ENCODE measurements around the gene BMS1.
"Not testable (repeated sequence)": the region's sequence is repeated elsewhere in the genome, so short reads cannot be mapped to it uniquely, and the experiment has no call there.

The BMS1 gene

GRCh38 chr10:42801135-42801534 is 18.5 kb downstream of the BMS1 start:
- DNase-seq: no peak

GRCh38 chr10:42802876-42803275 is 20.3 kb downstream of the BMS1 start:
- no peak for DNase-seq

GRCh38 chr10:42809676-42810075 is 27.1 kb downstream of the BMS1 start:
- no peak for DNase-seq

- no peak for DNase-seq
Measured at GRCh38 chr10:42812028-42812427, 29.4 kb downstream of the BMS1 start.

- DNase-seq: not testable (repeated sequence)
Measured at GRCh38 chr10:42813989-42814687, 31.5 kb downstream of the BMS1 start.

- DNase-seq: not testable (repeated sequence)
Measured at GRCh38 chr10:42816334-42816733, 33.7 kb downstream of the BMS1 start.

- no peak for DNase-seq
Measured at GRCh38 chr10:42816912-42817311, 34.3 kb downstream of the BMS1 start.

GRCh38 chr10:42817417-42817816 is 34.8 kb downstream of the BMS1 start:
- DNase-seq: not testable (repeated sequence)

- DNase-seq: not testable (repeated sequence)
Measured at GRCh38 chr10:42826759-42827158, 44.2 kb downstream of the BMS1 start.

- no peak for DNase-seq
Measured at GRCh38 chr10:42827201-42827600, 44.6 kb downstream of the BMS1 start.

- not testable (repeated sequence) for DNase-seq
Measured at GRCh38 chr10:42828391-42828790, 45.8 kb downstream of the BMS1 start.

GRCh38 chr10:42830237-42830636 is 47.6 kb downstream of the BMS1 start:
- DNase-seq: no peak

- no peak for DNase-seq
Measured at GRCh38 chr10:42836096-42836495, 53.5 kb downstream of the BMS1 start.

- DNase-seq: no peak
Measured at GRCh38 chr10:42836771-42837468, 54.3 kb downstream of the BMS1 start.

- DNase-seq: not testable (repeated sequence)
Measured at GRCh38 chr10:42844810-42845209, 62.2 kb downstream of the BMS1 start.

GRCh38 chr10:42847261-42847660 is 64.7 kb downstream of the BMS1 start:
- DNase-seq: not testable (repeated sequence)

- DNase-seq: no peak
Measured at GRCh38 chr10:42850931-42851330, 68.3 kb downstream of the BMS1 start.

- no peak for DNase-seq
Measured at GRCh38 chr10:42859256-42859655, 76.7 kb downstream of the BMS1 start.

GRCh38 chr10:42860016-42860415 is 77.4 kb downstream of the BMS1 start:
- DNase-seq: not testable (repeated sequence)

GRCh38 chr10:42862801-42863200 is 80.2 kb downstream of the BMS1 start:
- DNase-seq: not testable (repeated sequence)

- DNase-seq: no peak
Measured at GRCh38 chr10:42864575-42864974, 82.0 kb downstream of the BMS1 start.

GRCh38 chr10:42865716-42866114 is 83.1 kb downstream of the BMS1 start:
- DNase-seq: no peak

GRCh38 chr10:42866115-42866995 is 83.8 kb downstream of the BMS1 start:
- no peak for DNase-seq

All from NCI-H1105 (cell line).